Measurements from ENCODE around the gene ATL3.

- TF ChIP-seq CTCF (IDR thresholded peaks at IDR 0.05): no peak
- no peak for TF ChIP-seq POLR2A (IDR thresholded peaks at IDR 0.05)
Measured at GRCh38 chr11:63709336-63709884, 38.2 kb upstream of the ATL3 start.

All from body of pancreas (tissue), 4 donors.